Stimulated activated CD4-positive, alpha-beta T cell treated with anti-CD3 and anti-CD28 coated beads, Interleukin-4, amount 100 ng/mL, for 48 hours (primary cell): ENCODE results near the gene MEG3.

Experiments
- DNase-seq, 2 donors: peaks; one replicate each; pipeline ENCODE4 v3.0.0-alpha.2; 2020; ENCODE audit warnings: low read depth in 2 of 2

MEG3 gene

GRCh38 chr14:100825713-100826331 lies at the start of gene MEG3:
TSS of gene MEG3 (plus strand) at chr14:100826118.
- DNase-seq = no peak

GRCh38 chr14:100776681-100777365 lies 49.1 kb upstream of the MEG3 start:
- no peak for DNase-seq

- DNase-seq = no peak
Observed at GRCh38 chr14:100777366-100777817, 48.5 kb upstream of the MEG3 start.

- no peak for DNase-seq
Observed at GRCh38 chr14:100777818-100778525, 47.9 kb upstream of the MEG3 start.

- no peak for DNase-seq
Observed at GRCh38 chr14:100778526-100778882, 47.4 kb upstream of the MEG3 start.

GRCh38 chr14:100778951-100779690 lies 46.8 kb upstream of the MEG3 start:
- DNase-seq = no peak

GRCh38 chr14:100779691-100780080 lies 46.2 kb upstream of the MEG3 start:
- no peak for DNase-seq

GRCh38 chr14:100780246-100780645 lies 45.7 kb upstream of the MEG3 start:
- DNase-seq = no peak

- DNase-seq = no peak
Observed at GRCh38 chr14:100780646-100781355, 45.1 kb upstream of the MEG3 start.

- DNase-seq = no peak
Observed at GRCh38 chr14:100781952-100782351, 44.0 kb upstream of the MEG3 start.

GRCh38 chr14:100782516-100783320 lies 43.2 kb upstream of the MEG3 start:
- DNase-seq = no peak

GRCh38 chr14:100783630-100784370 lies 42.1 kb upstream of the MEG3 start:
- no peak for DNase-seq

- DNase-seq = no peak
Observed at GRCh38 chr14:100784523-100785337, 41.2 kb upstream of the MEG3 start.

- DNase-seq = no peak
Observed at GRCh38 chr14:100785338-100785615, 40.6 kb upstream of the MEG3 start.

- DNase-seq = no peak
Observed at GRCh38 chr14:100785626-100786025, 40.3 kb upstream of the MEG3 start.

GRCh38 chr14:100786131-100786530 lies 39.8 kb upstream of the MEG3 start:
- DNase-seq = no peak

- DNase-seq = no peak
Observed at GRCh38 chr14:100786576-100787219, 39.2 kb upstream of the MEG3 start.

- DNase-seq = no peak
Observed at GRCh38 chr14:100787659-100788058, 38.3 kb upstream of the MEG3 start.

- DNase-seq = no peak
Observed at GRCh38 chr14:100788517-100788916, 37.4 kb upstream of the MEG3 start.
